Measurements from ENCODE around the gene DCP1A.
"Not testable (repeated sequence)": the region's sequence is repeated elsewhere in the genome, so short reads cannot be mapped to it uniquely, and the experiment has no call there.

DCP1A gene

GRCh38 chr3:53331871-53332270 lies 15.5 kb downstream of the DCP1A start:
- TF ChIP-seq, protein P1, sequence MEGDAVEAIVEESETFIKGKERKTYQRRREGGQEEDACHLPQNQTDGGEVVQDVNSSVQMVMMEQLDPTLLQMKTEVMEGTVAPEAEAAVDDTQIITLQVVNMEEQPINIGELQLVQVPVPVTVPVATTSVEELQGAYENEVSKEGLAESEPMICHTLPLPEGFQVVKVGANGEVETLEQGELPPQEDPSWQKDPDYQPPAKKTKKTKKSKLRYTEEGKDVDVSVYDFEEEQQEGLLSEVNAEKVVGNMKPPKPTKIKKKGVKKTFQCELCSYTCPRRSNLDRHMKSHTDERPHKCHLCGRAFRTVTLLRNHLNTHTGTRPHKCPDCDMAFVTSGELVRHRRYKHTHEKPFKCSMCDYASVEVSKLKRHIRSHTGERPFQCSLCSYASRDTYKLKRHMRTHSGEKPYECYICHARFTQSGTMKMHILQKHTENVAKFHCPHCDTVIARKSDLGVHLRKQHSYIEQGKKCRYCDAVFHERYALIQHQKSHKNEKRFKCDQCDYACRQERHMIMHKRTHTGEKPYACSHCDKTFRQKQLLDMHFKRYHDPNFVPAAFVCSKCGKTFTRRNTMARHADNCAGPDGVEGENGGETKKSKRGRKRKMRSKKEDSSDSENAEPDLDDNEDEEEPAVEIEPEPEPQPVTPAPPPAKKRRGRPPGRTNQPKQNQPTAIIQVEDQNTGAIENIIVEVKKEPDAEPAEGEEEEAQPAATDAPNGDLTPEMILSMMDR (IDR thresholded peaks at IDR 0.05; ENCODE audit: low read depth, low read length, missing control alignments), result no peak
- H3K4me3 ChIP-seq (replicated peaks; ENCODE audit: low read depth, low read length), result no peak overlapping the region
- DNase-seq (ENCODE audit: extremely low read depth, low read depth), result no peak

GRCh38 chr3:53329897-53330296 lies 17.4 kb downstream of the DCP1A start:
- H3K4me3 ChIP-seq (replicated peaks; ENCODE audit: low read depth, low read length), result no peak overlapping the region
- no peak for DNase-seq (ENCODE audit: extremely low read depth, low read depth)
- TF ChIP-seq, protein P1 (IDR thresholded peaks at IDR 0.05; ENCODE audit: low read depth, low read length, missing control alignments), result no peak

DNA sequence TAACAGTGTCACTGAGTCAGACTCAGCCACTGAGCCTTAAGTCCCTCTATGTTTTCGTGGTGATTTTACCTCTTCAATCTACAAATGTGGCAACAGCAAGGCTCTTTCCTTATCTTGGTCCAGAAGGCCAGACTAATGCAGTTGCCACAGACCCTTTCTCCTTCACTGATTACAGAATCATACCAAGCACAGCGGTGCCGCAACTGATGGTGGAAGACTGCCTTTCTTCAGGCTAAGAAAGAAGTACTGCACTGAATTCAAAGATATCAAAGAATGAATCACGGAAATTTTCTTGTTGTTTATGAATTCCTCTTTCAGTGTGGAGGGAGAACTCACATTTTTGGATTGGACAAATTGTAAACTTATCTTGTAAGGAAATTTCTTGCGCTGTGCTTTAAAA lies 18.6 kb downstream of the DCP1A start:
- no peak for DNase-seq (ENCODE audit: extremely low read depth, low read depth)
- no peak overlapping the region for H3K4me3 ChIP-seq (replicated peaks; ENCODE audit: low read depth, low read length)
- TF ChIP-seq, protein P1 (IDR thresholded peaks at IDR 0.05; ENCODE audit: low read depth, low read length, missing control alignments), result no peak

DNA sequence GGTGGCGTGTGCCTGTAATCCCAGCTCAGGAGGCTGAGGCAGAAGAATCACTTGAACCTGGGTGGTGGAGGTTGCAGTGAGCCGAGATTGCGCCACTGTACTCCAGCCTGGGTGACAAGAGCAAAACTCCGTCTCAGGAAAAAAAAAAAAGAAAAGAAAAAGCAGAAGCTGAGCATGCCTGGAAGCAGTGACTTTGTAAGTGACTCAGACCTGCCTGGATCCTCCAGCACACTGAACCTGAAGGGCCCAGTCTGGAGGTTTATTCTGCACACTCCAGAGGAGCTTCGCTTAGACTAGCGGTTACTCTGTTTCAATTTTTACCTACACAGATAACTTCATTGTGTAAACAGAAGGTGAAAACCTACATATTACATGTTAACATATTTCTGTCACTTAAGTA lies 19.4 kb downstream of the DCP1A start:
- not testable (repeated sequence) for H3K4me3 ChIP-seq (replicated peaks; ENCODE audit: low read depth, low read length); DNase-seq (ENCODE audit: extremely low read depth, low read depth)

DNA sequence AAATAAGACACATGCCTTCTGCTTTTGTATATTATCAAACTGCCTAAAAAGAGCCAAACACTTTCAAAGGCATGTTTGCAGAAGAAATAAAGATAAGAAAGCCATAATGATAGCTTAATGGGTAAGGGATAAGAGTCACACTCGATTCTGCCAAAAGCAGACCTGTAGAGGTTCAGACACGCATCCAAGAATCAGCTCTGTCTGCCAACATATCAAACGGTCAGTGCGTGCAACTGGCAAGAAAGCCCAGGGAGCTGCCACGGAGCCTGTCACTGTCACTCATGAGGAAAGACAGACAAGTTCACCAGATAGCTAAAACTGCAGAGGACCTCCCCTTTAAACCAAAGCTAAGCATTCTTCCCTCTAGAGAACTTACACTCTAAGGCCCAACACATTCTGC lies 23.2 kb downstream of the DCP1A start:
- TF ChIP-seq, protein P1 (IDR thresholded peaks at IDR 0.05; ENCODE audit: low read depth, low read length, missing control alignments), result no peak
- no peak overlapping the region for H3K4me3 ChIP-seq (replicated peaks; ENCODE audit: low read depth, low read length)
- DNase-seq (ENCODE audit: extremely low read depth, low read depth), result no peak

- no peak for DNase-seq (ENCODE audit: extremely low read depth, low read depth)
- TF ChIP-seq, protein P1 (IDR thresholded peaks at IDR 0.05; ENCODE audit: low read depth, low read length, missing control alignments), result no peak
- no peak overlapping the region for H3K4me3 ChIP-seq (replicated peaks; ENCODE audit: low read depth, low read length)
Observed at GRCh38 chr3:53320697-53321096, 26.6 kb downstream of the DCP1A start.

GRCh38 chr3:53318522-53318921 lies 28.8 kb downstream of the DCP1A start:
- no peak overlapping the region for H3K4me3 ChIP-seq (replicated peaks; ENCODE audit: low read depth, low read length)
- peak; percentile 21 for DNase-seq (ENCODE audit: extremely low read depth, low read depth)
- TF ChIP-seq, protein P1 (IDR thresholded peaks at IDR 0.05; ENCODE audit: low read depth, low read length, missing control alignments), result no peak
